ENCODE results near the gene AURKAIP1.

AURKAIP1 gene

DNA sequence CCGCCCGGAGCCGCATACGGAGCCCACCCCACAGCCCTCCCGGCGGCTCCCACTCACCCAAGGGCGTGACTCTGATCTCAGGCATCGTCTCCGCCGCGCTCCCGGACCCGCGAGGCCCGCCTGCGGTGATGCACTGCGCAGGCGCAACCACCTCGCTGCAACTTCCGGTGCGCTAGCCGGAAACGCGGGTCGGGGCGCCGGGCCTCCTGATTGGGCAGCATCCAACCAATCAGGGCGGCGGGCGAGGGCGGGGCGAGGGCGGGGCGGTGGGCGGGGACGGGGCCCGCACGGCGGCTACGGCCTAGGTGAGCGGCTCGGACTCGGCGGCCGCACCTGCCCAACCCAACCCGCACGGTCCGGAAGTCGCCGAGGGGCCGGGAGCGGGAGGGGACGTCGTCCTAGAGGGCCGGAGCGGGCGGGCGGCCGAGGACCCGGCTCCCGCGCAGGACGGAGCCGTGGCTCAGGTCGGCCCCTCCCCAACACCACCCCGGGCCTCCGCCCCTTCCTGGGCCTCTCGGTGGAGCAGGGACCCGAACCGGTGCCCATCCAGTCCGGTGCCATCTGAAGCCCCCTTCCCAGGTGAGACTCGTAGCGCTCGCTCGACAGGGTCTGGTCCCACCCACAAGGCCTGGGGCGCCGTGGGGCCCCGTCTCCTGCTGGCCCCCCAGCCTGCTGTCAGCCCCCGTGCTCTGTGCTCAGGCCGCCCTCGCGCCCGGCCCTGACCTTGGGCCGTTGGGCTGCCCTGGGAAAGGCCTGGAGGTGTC, 50.3 kb downstream of the AURKAIP1 start, which contains the start of the genes CPTP and INTS11:
Gene CPTP (plus strand): TSS at position 279 of the 764 bp plus-strand sequence. CDS start 2,109 bp downstream, outside the sequence.
Gene INTS11 (minus strand): TSS at position 137 of the 764 bp plus-strand sequence. CDS start 52 bp downstream, at position 85.
- TF ChIP-seq, protein P1, sequence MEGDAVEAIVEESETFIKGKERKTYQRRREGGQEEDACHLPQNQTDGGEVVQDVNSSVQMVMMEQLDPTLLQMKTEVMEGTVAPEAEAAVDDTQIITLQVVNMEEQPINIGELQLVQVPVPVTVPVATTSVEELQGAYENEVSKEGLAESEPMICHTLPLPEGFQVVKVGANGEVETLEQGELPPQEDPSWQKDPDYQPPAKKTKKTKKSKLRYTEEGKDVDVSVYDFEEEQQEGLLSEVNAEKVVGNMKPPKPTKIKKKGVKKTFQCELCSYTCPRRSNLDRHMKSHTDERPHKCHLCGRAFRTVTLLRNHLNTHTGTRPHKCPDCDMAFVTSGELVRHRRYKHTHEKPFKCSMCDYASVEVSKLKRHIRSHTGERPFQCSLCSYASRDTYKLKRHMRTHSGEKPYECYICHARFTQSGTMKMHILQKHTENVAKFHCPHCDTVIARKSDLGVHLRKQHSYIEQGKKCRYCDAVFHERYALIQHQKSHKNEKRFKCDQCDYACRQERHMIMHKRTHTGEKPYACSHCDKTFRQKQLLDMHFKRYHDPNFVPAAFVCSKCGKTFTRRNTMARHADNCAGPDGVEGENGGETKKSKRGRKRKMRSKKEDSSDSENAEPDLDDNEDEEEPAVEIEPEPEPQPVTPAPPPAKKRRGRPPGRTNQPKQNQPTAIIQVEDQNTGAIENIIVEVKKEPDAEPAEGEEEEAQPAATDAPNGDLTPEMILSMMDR (IDR thresholded peaks at IDR 0.05) = no peak

DNA sequence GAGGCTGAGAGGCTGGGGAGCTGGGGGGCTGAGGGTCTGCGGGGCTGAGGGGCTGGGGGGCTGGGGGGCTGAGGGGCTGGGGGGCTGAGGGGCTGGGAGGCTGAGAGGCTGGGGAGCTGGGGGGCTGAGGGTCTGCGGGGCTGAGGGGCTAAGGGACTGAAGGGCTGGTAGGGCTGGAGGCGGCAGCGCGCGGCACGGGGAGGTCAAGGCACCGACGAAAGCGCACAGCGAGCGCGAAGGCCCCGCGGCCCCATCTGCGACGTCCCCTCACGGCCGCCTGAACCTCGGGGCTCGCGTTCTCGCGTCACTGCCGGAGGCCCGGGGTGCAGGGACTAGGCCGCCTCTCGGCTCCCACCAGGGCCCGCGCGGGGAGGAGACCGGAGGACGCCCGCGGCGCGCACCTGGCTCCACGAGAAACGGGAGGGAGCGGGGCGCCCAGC, 50.9 kb downstream of the AURKAIP1 start:
- TF ChIP-seq, protein P1 (IDR thresholded peaks at IDR 0.05) = no peak

All from LNCAP (cell line).